ENCODE results near the gene COBLL1. TPM values are rescaled to one million over a fixed set of nuclear protein-coding genes. Genes with fewer than 3 reads are reported as not detected.

The COBLL1 gene
- total RNA-seq, 1 donor from 2014 or later: 13.3 TPM

DNA sequence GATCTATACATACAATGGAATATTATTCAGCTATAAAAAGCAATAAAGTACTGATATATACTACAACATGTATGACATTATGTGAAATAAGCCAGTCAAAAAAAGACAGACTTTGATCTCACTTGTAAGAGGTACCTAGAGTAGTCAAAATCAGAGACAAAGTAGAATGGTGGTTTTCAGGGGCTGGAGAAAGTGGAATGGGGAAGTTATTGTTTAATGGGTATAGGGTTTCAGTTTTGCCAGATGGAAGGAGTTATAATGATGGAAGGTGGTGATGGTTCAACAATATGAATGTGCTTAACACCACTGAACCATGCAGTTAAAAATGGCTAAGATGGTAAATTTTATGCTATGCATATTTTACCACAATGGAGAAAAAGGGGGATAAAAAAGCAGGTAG lies 6.3 kb downstream of the COBLL1 start:
- intact Hi-C loops (cut with DNase I): no loop called here
- no peak for TF ChIP-seq CTCF (IDR thresholded peaks at IDR 0.05)
- H3K4me1 ChIP-seq: peaks cover 0 to 22% of the 10 kb centered on the region in 2 donors
- no peaks in the 10 kb centered on the region for H3K36me3 ChIP-seq
- H3K27ac ChIP-seq: peak overlapping the region in 1 of 2 donors; percentile 57
- no peak overlapping the region for H3K4me3 ChIP-seq
- no peaks in the 10 kb centered on the region for H3K27me3 ChIP-seq
- no peaks in the 10 kb centered on the region for H3K9me3 ChIP-seq
- no peak for DNase-seq (ENCODE audit: low spot score in 2 of 2)

DNA sequence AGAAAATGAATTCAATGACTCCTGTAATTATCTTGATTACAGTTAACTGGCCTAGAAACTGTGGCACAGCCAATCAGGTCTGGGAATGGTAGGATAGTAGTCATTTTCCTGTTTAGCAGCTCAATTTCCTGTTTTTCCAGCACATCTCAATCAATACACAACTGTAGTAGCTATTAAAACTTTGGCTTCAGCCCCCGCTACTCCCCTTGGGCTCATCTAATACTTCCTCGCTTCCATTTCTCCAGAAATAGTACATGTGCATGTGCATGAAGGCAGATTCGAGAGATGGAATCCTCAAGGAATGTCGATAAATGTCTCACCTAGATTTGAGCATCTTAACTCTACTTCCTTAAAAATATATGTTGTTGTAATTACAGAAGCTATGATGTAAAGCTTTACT lies 9.7 kb downstream of the COBLL1 start:
- H3K27ac ChIP-seq: peak overlapping the region; percentile 6 to 25
- intact Hi-C loops (cut with DNase I): no loop called here

DNA sequence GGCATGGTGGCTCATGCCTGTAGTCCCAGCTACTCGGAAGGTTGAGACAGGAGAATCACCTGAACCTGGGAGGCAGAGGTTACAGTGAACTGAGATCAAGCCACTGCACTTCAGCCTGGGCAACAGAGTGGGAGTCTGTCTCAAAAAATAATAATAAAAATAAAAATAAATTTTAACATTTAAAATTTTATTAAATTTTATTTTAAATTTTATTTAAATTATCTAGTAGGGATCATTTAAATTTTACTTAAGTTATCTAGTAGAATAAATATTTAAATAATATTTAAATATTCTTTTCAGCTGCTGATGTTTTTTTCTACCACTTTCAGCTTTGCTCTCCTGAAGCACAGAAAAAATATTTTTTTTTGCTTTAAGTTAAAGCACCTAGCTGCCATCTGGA lies 10.4 kb downstream of the COBLL1 start:
- intact Hi-C loops (cut with DNase I): no loop called here
- H3K27ac ChIP-seq: peak overlapping the region in 1 of 2 donors; percentile 42
- DNase-seq (ENCODE audit: low spot score in 2 of 2): no peak
- H3K9me3 ChIP-seq: no peaks in the 10 kb centered on the region
- H3K4me3 ChIP-seq: no peak overlapping the region
- peaks cover 0 to 15% of the 10 kb centered on the region in 2 donors for H3K4me1 ChIP-seq
- no peaks in the 10 kb centered on the region for H3K27me3 ChIP-seq
- no peak for TF ChIP-seq CTCF (IDR thresholded peaks at IDR 0.05)
- no peaks in the 10 kb centered on the region for H3K36me3 ChIP-seq

More for the DNA sequence above, 9.7 kb downstream of the COBLL1 start:
- peaks cover 0 to 12% of the 10 kb centered on the region in 2 donors for H3K4me1 ChIP-seq
- H3K36me3 ChIP-seq: no peaks in the 10 kb centered on the region
- TF ChIP-seq CTCF (IDR thresholded peaks at IDR 0.05): no peak
- H3K27me3 ChIP-seq: no peaks in the 10 kb centered on the region
- no peak for DNase-seq (ENCODE audit: low spot score in 2 of 2)
- no peaks in the 10 kb centered on the region for H3K9me3 ChIP-seq
- H3K4me3 ChIP-seq: no peak overlapping the region

- Histone ChIP-seq H3K4me1 (peaks cover 0 to 15% of the 10 kb centered on the region in 2 donors), H3K27me3 (no peaks in the 10 kb centered on the region), H3K4me3 (peak overlapping the region; percentile 13 to 42), H3K9me3 (no peaks in the 10 kb centered on the region), H3K27ac (peak overlapping the region; percentile 52 to 65), H3K36me3 (no peaks in the 10 kb centered on the region)
- TF ChIP-seq CTCF (IDR thresholded peaks at IDR 0.05): no peak
- peak in 1 of 2 donors; percentile 79 for DNase-seq (ENCODE audit: low spot score in 2 of 2)
- intact Hi-C loops (cut with DNase I): no loop called here
These were observed 15.1 kb downstream of the COBLL1 start for GRCh38 chr2:164826293-164827243.

DNA sequence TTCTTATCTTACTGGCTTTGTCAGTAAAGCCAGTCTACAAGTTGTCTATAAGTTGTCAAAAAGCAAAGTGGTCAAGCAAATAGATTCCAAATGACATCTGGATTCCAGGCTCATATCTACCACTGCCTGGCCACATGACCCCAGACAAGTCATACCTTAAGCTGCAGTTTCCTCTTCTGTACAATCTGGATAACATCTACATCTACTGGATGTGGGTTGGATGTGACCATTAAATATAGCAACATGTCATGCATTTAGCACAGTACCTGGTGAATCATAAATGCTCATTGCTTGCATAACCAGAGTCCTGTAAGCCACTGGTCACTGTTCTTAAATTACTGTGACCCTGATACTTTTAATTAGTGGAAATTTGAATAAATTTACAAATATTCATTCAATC lies 16.8 kb downstream of the COBLL1 start:
- no peak overlapping the region for H3K4me3 ChIP-seq
- peaks cover 0 to 15% of the 10 kb centered on the region in 2 donors for H3K4me1 ChIP-seq
- no peak for DNase-seq (ENCODE audit: low spot score in 2 of 2)
- H3K36me3 ChIP-seq: no peaks in the 10 kb centered on the region
- H3K27me3 ChIP-seq: no peaks in the 10 kb centered on the region
- peak overlapping the region in 1 of 2 donors; percentile 0 for H3K27ac ChIP-seq
- H3K9me3 ChIP-seq: no peaks in the 10 kb centered on the region
- TF ChIP-seq CTCF (IDR thresholded peaks at IDR 0.05): no peak
- intact Hi-C loops (cut with DNase I): no loop called here
